Activated CD4-positive, alpha-beta memory T cell treated with anti-CD3 and anti-CD28 coated beads, Interleukin-2, amount 10 ng/mL, durations not matched to agents 7 days and 5 days (primary cell): Measurements from ENCODE around the gene CADPS. TPM values are rescaled to one million over a fixed set of nuclear protein-coding genes. Genes with fewer than 3 reads are reported as not detected.

ENCODE experiments used
- CTCF ChIA-PET: fragments of 350-600 bp; sonication (Branson Sonifier 250); formaldehyde crosslinking; loops from one replicate; lab custom pipeline; 2021; ENCODE audit warnings: antibody characterized with exemption, inconsistent platforms; lab: Charles Lee
- POLR2A ChIA-PET: fragments of 350-600 bp; sonication (Branson Sonifier 250); formaldehyde crosslinking; loops from one replicate; lab custom pipeline; 2021; ENCODE audit warnings: antibody characterized with exemption; lab: Charles Lee
- DNase-seq: peaks from one replicate; pipeline ENCODE4 v3.0.0-alpha.2; 2020
- H3K27ac Mint-ChIP-seq: one replicate; pipeline ENCODE4 v1.8.0; 2021; ENCODE audit warnings: mild to moderate bottlenecking, mixed read lengths
- H3K27me3 Mint-ChIP-seq: one replicate; pipeline ENCODE4 v1.8.0; 2021; ENCODE audit warnings: mixed read lengths
- H3K36me3 Mint-ChIP-seq: one replicate; pipeline ENCODE4 v1.8.0; 2021; ENCODE audit warnings: low read depth, mixed read lengths
- H3K4me1 Mint-ChIP-seq: one replicate; pipeline ENCODE4 v1.8.0; 2021; ENCODE audit warnings: mixed read lengths
- H3K4me3 Mint-ChIP-seq: one replicate; pipeline ENCODE4 v1.8.0; 2021; ENCODE audit warnings: mild to moderate bottlenecking, mixed read lengths
- H3K9me3 Mint-ChIP-seq: one replicate; pipeline ENCODE4 v1.8.0; 2021; ENCODE audit warnings: mixed read lengths
- total RNA-seq, 2 experiments: library from RNA; stranded (reverse); gene quantifications; one replicate each; pipeline ENCODE4 v1.2.3, GENCODE V29; 2021

CADPS gene
- total RNA-seq, 2 experiments from 2014 or later: not detected

DNA sequence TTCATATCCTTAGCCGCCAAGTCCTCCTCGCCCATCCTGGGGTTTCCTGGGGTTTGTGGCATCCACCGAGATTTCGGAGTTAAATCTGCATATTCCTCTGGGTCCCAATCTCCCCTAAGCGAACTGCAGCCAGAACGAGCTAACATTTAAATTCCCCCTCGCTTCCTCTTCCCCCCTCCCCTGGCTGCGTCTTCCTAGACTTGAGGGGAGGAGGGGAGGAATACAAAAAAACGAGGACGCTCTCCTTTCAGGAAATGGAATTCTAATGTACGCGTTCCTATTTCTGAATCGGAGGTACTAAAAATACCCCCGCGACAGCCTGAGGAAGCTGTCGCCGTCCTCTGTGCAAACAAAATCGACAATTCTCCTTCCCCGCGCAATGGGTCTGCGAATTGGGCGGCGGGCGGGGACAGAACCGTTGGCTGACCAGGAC is 507.4 kb downstream of the CADPS start:
- Mint-ChIP-seq H3K36me3 (peaks cover 9% of the 10 kb centered on the region), H3K27me3 (peaks cover 72% of the 10 kb centered on the region), H3K4me3 (no peak overlapping the region), H3K9me3 (no peaks in the 10 kb centered on the region), H3K27ac (no peak overlapping the region), H3K4me1 (no peaks in the 10 kb centered on the region)
- ChIA-PET POLR2A (no interaction called here), CTCF (no interaction called here)
- DNase-seq: no peak

GRCh38 chr3:62366126-62366484 is 509.1 kb downstream of the CADPS start:
- ChIA-PET CTCF (no interaction called here), POLR2A (no interaction called here)
- Mint-ChIP-seq H3K4me1 (no peaks in the 10 kb centered on the region), H3K36me3 (peaks cover 6% of the 10 kb centered on the region), H3K27ac (no peak overlapping the region), H3K27me3 (peaks cover 61% of the 10 kb centered on the region), H3K9me3 (peaks cover 3% of the 10 kb centered on the region), H3K4me3 (no peak overlapping the region)
- DNase-seq: no peak

- no peaks in the 10 kb centered on the region for H3K4me1 Mint-ChIP-seq
- POLR2A ChIA-PET: no interaction called here
- peaks cover 3% of the 10 kb centered on the region for H3K9me3 Mint-ChIP-seq
- no peak for DNase-seq
- no peak overlapping the region for H3K4me3 Mint-ChIP-seq
- CTCF ChIA-PET: no interaction called here
- H3K27me3 Mint-ChIP-seq: peaks cover 55% of the 10 kb centered on the region
- H3K27ac Mint-ChIP-seq: no peak overlapping the region
- peaks cover 6% of the 10 kb centered on the region for H3K36me3 Mint-ChIP-seq
Measured at GRCh38 chr3:62365391-62366125, 509.7 kb downstream of the CADPS start.

DNA sequence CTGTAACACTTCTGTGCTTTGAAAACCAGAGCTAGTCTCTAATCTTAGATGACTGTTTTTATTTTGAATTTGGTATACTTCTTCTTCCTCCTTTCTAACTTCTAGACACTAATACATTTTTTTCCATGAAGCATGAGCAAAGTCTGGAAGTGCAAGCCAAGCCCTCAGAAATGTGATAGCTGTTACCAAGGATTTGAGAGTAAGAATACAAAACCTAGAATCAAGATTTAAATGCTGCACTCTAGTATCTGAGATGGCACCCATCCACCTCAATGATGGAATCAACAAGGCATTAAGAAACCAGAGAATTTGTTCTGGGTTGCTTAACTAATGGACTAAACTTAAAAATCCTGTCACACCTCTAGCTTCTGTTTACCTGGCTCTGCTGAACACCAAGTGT is 511.0 kb downstream of the CADPS start:
- Mint-ChIP-seq H3K4me3 (no peak overlapping the region), H3K36me3 (peaks cover 3% of the 10 kb centered on the region), H3K9me3 (peaks cover 3% of the 10 kb centered on the region), H3K27ac (no peak overlapping the region), H3K4me1 (no peaks in the 10 kb centered on the region), H3K27me3 (peaks cover 42% of the 10 kb centered on the region)
- POLR2A ChIA-PET: no interaction called here
- CTCF ChIA-PET: no interaction called here
- DNase-seq: no peak

GRCh38 chr3:62363275-62363674 is 511.9 kb downstream of the CADPS start:
- Mint-ChIP-seq H3K27me3 (peaks cover 34% of the 10 kb centered on the region), H3K27ac (no peak overlapping the region), H3K36me3 (peaks cover 3% of the 10 kb centered on the region), H3K9me3 (peaks cover 3% of the 10 kb centered on the region), H3K4me3 (no peak overlapping the region), H3K4me1 (no peaks in the 10 kb centered on the region)
- CTCF ChIA-PET: interaction anchor here (0.6 kb wide), 1 partner anchor 85 kb away, joined by 3 read pairs; no protein-coding TSS in a partner anchor
- POLR2A ChIA-PET: no interaction called here
- no peak for DNase-seq

GRCh38 chr3:62361824-62362223 is 513.4 kb downstream of the CADPS start:
- POLR2A ChIA-PET: no interaction called here
- no peaks in the 10 kb centered on the region for H3K4me1 Mint-ChIP-seq

DNA sequence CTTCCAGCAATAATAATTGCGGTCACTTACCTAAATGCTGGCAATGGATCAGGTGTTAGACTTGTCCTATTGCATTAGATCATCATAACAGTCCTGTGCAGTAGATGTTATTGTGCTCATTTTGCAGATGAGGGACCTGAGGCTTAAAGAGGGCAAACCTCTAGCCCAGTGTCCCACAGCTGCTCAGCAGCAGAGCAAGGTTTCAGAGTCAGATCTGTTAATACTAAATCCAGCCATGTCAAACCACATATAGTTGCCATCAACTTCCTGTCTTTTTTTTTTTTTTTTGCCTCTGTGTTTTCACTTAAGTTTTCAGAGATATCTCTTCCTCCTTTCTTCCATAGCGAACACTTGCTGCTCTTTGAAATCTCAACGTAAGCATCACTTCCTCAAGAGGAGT is 514.0 kb downstream of the CADPS start:
- CTCF ChIA-PET: no interaction called here
- no peak overlapping the region for H3K4me3 Mint-ChIP-seq
- no peaks in the 10 kb centered on the region for H3K4me1 Mint-ChIP-seq
- POLR2A ChIA-PET: no interaction called here
- no peaks in the 10 kb centered on the region for H3K36me3 Mint-ChIP-seq
- no peak overlapping the region for H3K27ac Mint-ChIP-seq
- no peak for DNase-seq
- H3K27me3 Mint-ChIP-seq: peaks cover 14% of the 10 kb centered on the region
- H3K9me3 Mint-ChIP-seq: peaks cover 3% of the 10 kb centered on the region

More at GRCh38 chr3:62361824-62362223, 513.4 kb downstream of the CADPS start:
- H3K27ac Mint-ChIP-seq: no peak overlapping the region
- CTCF ChIA-PET: no interaction called here
- H3K36me3 Mint-ChIP-seq: no peaks in the 10 kb centered on the region
- H3K4me3 Mint-ChIP-seq: no peak overlapping the region
- DNase-seq: no peak
- peaks cover 3% of the 10 kb centered on the region for H3K9me3 Mint-ChIP-seq
- H3K27me3 Mint-ChIP-seq: peaks cover 20% of the 10 kb centered on the region

- POLR2A ChIA-PET: no interaction called here
- CTCF ChIA-PET: no interaction called here
- Mint-ChIP-seq H3K4me3 (no peak overlapping the region), H3K4me1 (no peaks in the 10 kb centered on the region), H3K27ac (no peak overlapping the region), H3K27me3 (peaks cover under 1% of the 10 kb centered on the region), H3K9me3 (peaks cover 3% of the 10 kb centered on the region), H3K36me3 (no peaks in the 10 kb centered on the region)
- DNase-seq: no peak
Measured at GRCh38 chr3:62359531-62359930, 515.7 kb downstream of the CADPS start.

GRCh38 chr3:62356356-62356755 is 518.9 kb downstream of the CADPS start:
- H3K4me1 Mint-ChIP-seq: no peaks in the 10 kb centered on the region
- H3K4me3 Mint-ChIP-seq: no peak overlapping the region
- DNase-seq: no peak
- peaks cover 3% of the 10 kb centered on the region for H3K27me3 Mint-ChIP-seq
- no peak overlapping the region for H3K27ac Mint-ChIP-seq
- ChIA-PET POLR2A (no interaction called here), CTCF (no interaction called here)
- H3K9me3 Mint-ChIP-seq: no peaks in the 10 kb centered on the region
- H3K36me3 Mint-ChIP-seq: no peaks in the 10 kb centered on the region

DNA sequence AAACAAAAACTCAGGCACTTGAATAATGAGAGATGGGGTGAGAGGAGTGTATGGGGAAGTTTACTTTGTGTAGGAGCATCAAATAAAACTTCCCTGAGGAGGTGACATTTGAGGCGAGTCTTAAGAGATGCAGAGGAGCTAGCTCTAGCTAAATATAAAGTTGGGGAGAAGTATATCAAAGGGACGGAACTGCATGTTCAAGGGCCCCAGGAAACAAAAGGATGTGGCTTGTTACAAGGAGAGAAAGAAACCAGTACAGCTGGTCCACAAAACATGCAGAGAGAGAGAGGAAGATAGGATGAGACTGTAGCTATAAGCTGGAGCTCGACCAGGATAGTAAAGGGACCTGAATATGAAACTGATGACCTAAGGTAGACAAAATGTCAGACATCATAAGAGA is 519.5 kb downstream of the CADPS start:
- no peaks in the 10 kb centered on the region for H3K36me3 Mint-ChIP-seq
- ChIA-PET CTCF (no interaction called here), POLR2A (no interaction called here)
- H3K4me3 Mint-ChIP-seq: no peak overlapping the region
- H3K27me3 Mint-ChIP-seq: peaks cover 5% of the 10 kb centered on the region
- no peak overlapping the region for H3K27ac Mint-ChIP-seq
- no peaks in the 10 kb centered on the region for H3K9me3 Mint-ChIP-seq
- H3K4me1 Mint-ChIP-seq: no peaks in the 10 kb centered on the region
- DNase-seq: no peak
